IMR-90 (cell line): ENCODE data around the gene STARD10.

Experiments
- CEBPB ChIP-seq: IDR thresholded peaks from 2 replicates; pipeline ENCODE4 v1.6.1; 2012; ENCODE audit warnings: low read depth, low read length, improper control_type of control experiment
- CHD1 ChIP-seq: IDR thresholded peaks from 2 replicates; pipeline ENCODE4 v1.6.1; 2012; ENCODE audit warnings: low read depth, low read length, improper control_type of control experiment
- CTCF ChIP-seq: conservative IDR thresholded peaks from 2 replicates; pipeline ENCODE4 v1.5.1; 2012; ENCODE audit warnings: mild to moderate bottlenecking, low read depth, low read length, improper control_type of control experiment
- ELK1 ChIP-seq: fragments of 150-350 bp; IDR thresholded peaks from 2 replicates; pipeline ENCODE4 v1.6.1; 2016; ENCODE audit warnings: low read depth, mild to moderate bottlenecking, low read length, moderate library complexity, borderline replicate concordance
- FOS ChIP-seq: fragments of 150-350 bp; IDR thresholded peaks from 2 replicates; pipeline ENCODE4 v1.6.1; 2016; ENCODE audit warnings: low read depth, low read length
- MAFK ChIP-seq: IDR thresholded peaks from 2 replicates; pipeline ENCODE4 v1.6.1; 2012; ENCODE audit warnings: low read depth, low read length, improper control_type of control experiment
- NFE2L2 ChIP-seq: fragments of 150-350 bp; IDR thresholded peaks from 2 replicates; pipeline ENCODE4 v1.6.1; 2016; ENCODE audit warnings: low read depth, mild to moderate bottlenecking, low read length
- POLR2A ChIP-seq: IDR thresholded peaks from 2 replicates; pipeline ENCODE4 v1.6.1; 2012; ENCODE audit warnings: mild to moderate bottlenecking, low read depth, low read length
- RAD21 ChIP-seq: IDR thresholded peaks from 2 replicates; pipeline ENCODE4 v1.6.1; 2012; ENCODE audit warnings: low read length, improper control_type of control experiment
- RCOR1 ChIP-seq: IDR thresholded peaks from 2 replicates; pipeline ENCODE4 v1.6.1; 2012; ENCODE audit warnings: mild to moderate bottlenecking, low read length, improper control_type of control experiment; ENCODE audit not compliant: insufficient replicate concordance
- SMC3 ChIP-seq: fragments of 150-350 bp; IDR thresholded peaks from 2 replicates; pipeline ENCODE4 v1.6.1; 2016; ENCODE audit warnings: low read depth, mild to moderate bottlenecking, antibody characterized with exemption, low read length, moderate library complexity
- USF2 ChIP-seq: fragments of 150-350 bp; IDR thresholded peaks from 2 replicates; pipeline ENCODE4 v1.6.1; 2017; ENCODE audit warnings: mild to moderate bottlenecking, antibody characterized with exemption, low read length, low read depth

GRCh38 chr11:72780296-72781062 is 13.4 kb downstream of the STARD10 start:
- TF ChIP-seq POLR2A (no peak), CTCF (no peak), CEBPB (no peak), CHD1 (no peak), MAFK (no peak), SMC3 (no peak), RCOR1 (no peak), NFE2L2 (no peak), ELK1 (no peak), FOS (no peak), USF2 (no peak), RAD21 (no peak)
